Measurements from ENCODE around the gene VSX2.
"Not testable (repeated sequence)": the region's sequence is repeated elsewhere in the genome, so short reads cannot be mapped to it uniquely, and the experiment has no call there.

Gene VSX2

GRCh38 chr14:74260525-74261233, 21.4 kb downstream of the VSX2 start:
- no peak for DNase-seq (ENCODE audit: low read depth)

DNA sequence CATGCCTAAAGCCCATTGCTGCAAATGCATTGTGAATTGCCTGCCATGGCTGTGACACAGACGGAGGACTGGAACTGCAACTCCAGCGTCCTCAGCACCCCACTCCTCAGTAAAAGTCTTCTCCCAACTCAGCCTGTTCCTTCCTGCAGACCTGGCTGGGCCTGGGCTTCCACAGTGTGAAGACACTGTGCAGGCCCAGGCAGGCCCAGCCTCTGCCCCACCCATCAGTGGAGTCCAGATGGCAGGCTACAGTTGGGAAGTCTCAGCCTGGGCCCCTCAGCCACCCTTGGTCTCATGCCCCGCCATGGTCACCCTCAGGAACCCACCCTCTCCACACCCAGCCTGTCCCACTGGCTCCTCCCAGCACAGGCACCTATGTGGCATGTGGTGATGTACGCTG, 22.0 kb downstream of the VSX2 start:
- no peak for DNase-seq (ENCODE audit: low read depth)

GRCh38 chr14:74262076-74262475, 22.8 kb downstream of the VSX2 start:
- no peak for DNase-seq (ENCODE audit: low read depth)

GRCh38 chr14:74263181-74263580, 23.9 kb downstream of the VSX2 start:
- DNase-seq (ENCODE audit: low read depth): no peak

- no peak for DNase-seq (ENCODE audit: low read depth)
Measured at GRCh38 chr14:74263921-74264320, 24.7 kb downstream of the VSX2 start.

DNA sequence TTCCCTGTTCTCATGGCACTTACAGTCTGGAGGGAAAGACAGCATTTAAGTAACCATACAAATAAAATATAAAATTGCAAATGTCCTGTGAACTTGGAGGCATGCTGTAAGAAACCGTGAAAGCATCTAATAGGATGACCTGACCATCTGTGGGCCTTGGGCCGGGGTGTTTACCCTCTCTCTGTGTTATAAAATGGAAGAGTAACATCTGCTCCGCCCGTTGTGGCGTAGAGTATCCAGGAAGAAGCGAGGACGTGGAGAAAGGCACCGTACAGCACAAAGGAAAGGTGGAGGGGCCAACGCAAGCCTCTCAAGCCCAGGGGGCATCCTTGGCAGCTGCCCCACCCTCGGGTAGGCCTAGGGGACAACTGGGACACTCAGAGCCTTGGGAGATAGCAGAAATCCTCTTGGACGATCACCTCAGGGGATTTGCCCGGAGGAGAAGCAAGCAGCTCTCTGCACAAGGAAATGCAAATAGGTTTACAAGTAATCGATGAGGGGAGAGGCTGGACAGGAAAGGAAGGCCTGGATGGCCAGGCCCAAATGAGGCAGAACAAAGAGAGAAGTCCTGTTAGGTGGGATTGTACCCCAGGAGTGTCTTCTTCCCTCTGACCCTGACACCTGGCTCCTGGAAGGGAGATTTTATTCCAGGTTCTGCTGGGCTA, 26.2 kb downstream of the VSX2 start:
- DNase-seq (ENCODE audit: low read depth): no peak

GRCh38 chr14:74267588-74267987, 28.3 kb downstream of the VSX2 start:
- DNase-seq (ENCODE audit: low read depth): no peak

- DNase-seq (ENCODE audit: low read depth): not testable (repeated sequence)
Measured at GRCh38 chr14:74270382-74271177, 31.3 kb downstream of the VSX2 start.

DNA sequence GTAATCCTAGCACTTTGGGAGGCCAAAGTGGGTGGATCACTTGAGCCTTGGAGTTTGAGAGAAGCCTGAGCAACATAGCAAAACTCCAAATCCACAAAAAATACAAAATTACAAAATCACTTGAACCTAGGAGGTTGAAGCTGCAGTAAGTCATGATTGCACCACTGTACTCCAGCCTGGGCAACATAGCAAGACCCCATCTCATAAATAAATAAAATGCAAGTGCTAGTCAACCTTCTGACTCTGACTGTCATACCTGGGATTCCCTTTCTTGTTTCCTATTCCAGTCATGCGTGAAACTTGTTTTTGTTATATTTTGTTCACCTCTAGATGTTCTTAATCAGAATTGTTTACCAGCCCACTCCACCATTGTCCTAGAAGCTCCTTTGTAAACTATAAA, 32.1 kb downstream of the VSX2 start:
- no peak for DNase-seq (ENCODE audit: low read depth)

DNA sequence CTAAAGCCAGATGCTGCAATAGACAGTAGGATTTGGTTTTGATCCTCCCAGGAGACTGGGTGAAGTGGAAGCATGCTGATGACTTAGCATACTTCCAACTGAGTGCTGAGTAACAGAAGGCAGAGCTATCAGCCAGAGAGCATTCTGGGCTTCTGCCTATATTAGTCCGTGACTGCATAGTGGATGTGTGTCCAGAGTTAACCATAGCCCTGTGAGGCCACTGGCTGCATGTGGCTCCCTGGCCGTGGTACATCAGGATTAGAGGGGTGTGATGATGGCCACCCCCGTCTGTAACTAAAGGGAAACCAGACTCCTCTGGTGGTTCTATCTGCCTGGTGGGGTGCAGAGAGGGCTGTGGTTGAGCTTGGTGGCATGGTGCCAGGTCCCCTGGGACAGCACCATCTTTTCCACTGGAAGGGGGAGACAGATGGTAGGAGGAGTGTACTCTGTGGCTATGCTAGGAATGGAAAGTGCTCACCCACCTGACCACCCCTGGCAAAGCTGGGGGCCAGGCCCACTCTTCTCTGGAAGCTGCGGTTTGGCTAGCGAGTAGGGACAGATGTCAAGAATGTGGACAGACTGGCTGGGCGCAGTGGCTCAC, 36.1 kb downstream of the VSX2 start:
- no peak for DNase-seq (ENCODE audit: low read depth)

- no peak for DNase-seq (ENCODE audit: low read depth)
Measured at GRCh38 chr14:74278080-74278479, 38.8 kb downstream of the VSX2 start.

GRCh38 chr14:74281069-74281468, 41.8 kb downstream of the VSX2 start:
- no peak for DNase-seq (ENCODE audit: low read depth)

GRCh38 chr14:74286736-74287135, 47.5 kb downstream of the VSX2 start:
- DNase-seq (ENCODE audit: low read depth): no peak

GRCh38 chr14:74289801-74290200, 50.6 kb downstream of the VSX2 start:
- no peak for DNase-seq (ENCODE audit: low read depth)

DNA sequence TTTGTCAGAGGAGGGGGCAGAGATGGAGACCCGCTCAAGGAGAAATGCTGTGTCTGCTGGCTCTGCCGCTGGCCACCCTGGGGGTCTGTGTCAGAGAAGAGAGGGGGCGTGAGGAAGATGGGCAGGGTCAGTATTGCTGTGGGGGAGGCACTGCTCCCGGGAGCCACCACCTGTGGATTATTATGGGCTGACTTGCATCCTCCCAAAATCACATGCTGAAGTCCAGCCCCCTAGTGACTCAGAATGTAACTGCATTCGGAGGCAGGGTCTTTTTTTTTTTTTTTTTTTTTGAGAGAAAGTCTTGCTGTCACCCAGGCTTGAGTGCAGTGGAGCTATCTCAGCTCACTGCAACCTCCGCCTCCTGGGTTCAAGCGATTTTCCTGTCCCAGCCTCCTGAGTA, 51.2 kb downstream of the VSX2 start:
- no peak for DNase-seq (ENCODE audit: low read depth)

DNA sequence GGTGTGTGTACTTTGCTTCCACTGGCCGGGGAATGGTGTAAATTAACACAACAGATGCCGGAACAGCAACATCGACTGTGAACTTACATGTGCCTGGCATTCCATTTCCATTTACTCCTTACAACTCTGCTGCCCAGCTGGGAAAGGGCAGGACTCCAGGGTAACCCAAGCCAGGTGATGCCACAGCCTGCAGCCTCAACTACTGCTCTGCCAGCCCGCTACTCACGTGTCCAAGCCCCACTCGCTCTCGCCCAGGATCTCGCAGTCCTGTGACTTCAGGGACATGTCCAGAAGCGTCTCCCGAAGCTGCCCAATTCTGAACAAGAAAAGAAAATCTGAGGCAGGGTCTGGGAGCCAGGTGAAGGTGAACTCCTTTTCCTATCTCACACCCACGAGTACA, 52.8 kb downstream of the VSX2 start:
- DNase-seq (ENCODE audit: low read depth): no peak

GRCh38 chr14:74293606-74294005, 54.4 kb downstream of the VSX2 start:
- no peak for DNase-seq (ENCODE audit: low read depth)

GRCh38 chr14:74296037-74296467, 56.8 kb downstream of the VSX2 start:
- no peak for DNase-seq (ENCODE audit: low read depth)

GRCh38 chr14:74297986-74298385, 58.7 kb downstream of the VSX2 start:
- DNase-seq (ENCODE audit: low read depth): no peak

GRCh38 chr14:74299061-74299545, 59.9 kb downstream of the VSX2 start:
- peak; percentile 38 for DNase-seq (ENCODE audit: low read depth)

DNA sequence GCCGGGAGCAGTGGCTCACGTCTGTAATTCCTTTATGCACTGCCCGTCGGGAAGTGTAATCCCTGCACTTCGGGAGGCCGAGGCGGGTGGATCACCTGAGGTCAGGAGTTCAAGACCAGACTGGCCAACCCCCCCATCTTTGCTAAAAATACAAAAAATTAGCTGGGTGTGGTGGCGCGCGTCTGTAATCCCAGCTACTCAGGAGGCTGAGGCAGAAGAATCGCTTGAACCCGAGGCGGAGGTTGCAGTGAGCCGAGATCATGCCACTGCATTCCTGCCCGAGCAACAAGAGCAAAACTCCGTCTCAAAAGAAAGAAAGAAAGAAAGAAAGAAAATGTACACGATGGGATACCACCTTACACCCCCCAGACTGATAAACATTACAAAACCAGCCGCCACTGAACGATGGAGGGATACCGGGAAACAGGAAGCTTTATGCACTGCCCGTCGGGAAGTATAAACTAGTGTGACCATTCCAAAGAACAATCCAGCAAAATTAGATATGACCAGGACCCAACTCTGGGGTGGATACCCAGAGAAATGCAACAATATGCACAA, 62.4 kb downstream of the VSX2 start:
- no peak for DNase-seq (ENCODE audit: low read depth)

- DNase-seq (ENCODE audit: low read depth): no peak
Measured at GRCh38 chr14:74302152-74302628, 62.9 kb downstream of the VSX2 start.
